Nephron (organoid): ENCODE data around the gene ACTL7B.
"Not testable (repeated sequence)": the region's sequence is repeated elsewhere in the genome, so short reads cannot be mapped to it uniquely, and the experiment has no call there.

Experiments used
- H3K27ac Mint-ChIP-seq, 3 experiments: 2 replicates each; pipeline ENCODE4 v1.8.0; 2020; ENCODE audit warnings: mixed read lengths in 3 of 3, mild to moderate bottlenecking in 2 of 3, moderate library complexity in 1 of 3
- H3K27me3 Mint-ChIP-seq: 2 replicates; pipeline ENCODE4 v1.8.0; 2021; ENCODE audit warnings: low read depth, mild to moderate bottlenecking, moderate library complexity, mixed read lengths
- H3K36me3 Mint-ChIP-seq: 2 replicates; pipeline ENCODE4 v1.8.0; 2020; ENCODE audit warnings: low read depth, mixed read lengths
- H3K4me1 Mint-ChIP-seq: 2 replicates; pipeline ENCODE4 v1.8.0; 2020; ENCODE audit warnings: mixed read lengths
- H3K4me3 Mint-ChIP-seq, 3 experiments: 2 replicates each; pipeline ENCODE4 v1.8.0; 2020; ENCODE audit warnings: mild to moderate bottlenecking in 3 of 3, mixed read lengths in 3 of 3, moderate library complexity in 2 of 3
- H3K9me3 Mint-ChIP-seq: 2 replicates; pipeline ENCODE4 v1.8.0; 2020; ENCODE audit warnings: mixed read lengths
- TF ChIP-seq, protein P1 (sequence below), 3 experiments: fragments of 200-600 bp; sonication (generic); IDR thresholded peaks; one replicate each; pipeline ENCODE4 v1.5.0; 2021; ENCODE audit warnings: antibody characterized with exemption in 3 of 3; ENCODE audit not compliant: unreplicated experiment in 3 of 3

Gene ACTL7B

DNA sequence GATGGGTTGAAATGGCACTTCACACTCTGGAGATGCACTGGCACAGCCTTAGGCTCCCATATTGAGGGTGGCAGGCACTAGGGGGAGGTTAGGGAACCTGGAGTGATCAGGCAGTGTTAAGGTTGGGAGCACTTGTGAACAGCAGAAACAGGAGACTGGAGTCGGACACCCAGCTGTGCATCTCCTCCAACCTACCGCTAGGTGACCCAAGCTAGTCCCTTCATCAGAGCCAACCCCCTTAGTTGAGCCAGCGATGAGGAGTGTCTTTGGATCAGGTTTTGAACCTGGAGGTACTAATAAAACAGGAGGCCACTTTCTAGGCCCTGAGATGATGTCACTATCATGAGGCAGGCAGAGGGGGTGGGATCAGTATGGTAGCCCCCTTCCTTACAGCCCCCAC, 1.7 kb downstream of the ACTL7B start:
- Mint-ChIP-seq H3K36me3 (no peaks in the 10 kb centered on the region), H3K27ac (no peak overlapping the region), H3K4me3 (no peak overlapping the region), H3K27me3 (peaks cover 6% of the 10 kb centered on the region), H3K9me3 (no peaks in the 10 kb centered on the region), H3K4me1 (no peaks in the 10 kb centered on the region)
- TF ChIP-seq, protein P1, sequence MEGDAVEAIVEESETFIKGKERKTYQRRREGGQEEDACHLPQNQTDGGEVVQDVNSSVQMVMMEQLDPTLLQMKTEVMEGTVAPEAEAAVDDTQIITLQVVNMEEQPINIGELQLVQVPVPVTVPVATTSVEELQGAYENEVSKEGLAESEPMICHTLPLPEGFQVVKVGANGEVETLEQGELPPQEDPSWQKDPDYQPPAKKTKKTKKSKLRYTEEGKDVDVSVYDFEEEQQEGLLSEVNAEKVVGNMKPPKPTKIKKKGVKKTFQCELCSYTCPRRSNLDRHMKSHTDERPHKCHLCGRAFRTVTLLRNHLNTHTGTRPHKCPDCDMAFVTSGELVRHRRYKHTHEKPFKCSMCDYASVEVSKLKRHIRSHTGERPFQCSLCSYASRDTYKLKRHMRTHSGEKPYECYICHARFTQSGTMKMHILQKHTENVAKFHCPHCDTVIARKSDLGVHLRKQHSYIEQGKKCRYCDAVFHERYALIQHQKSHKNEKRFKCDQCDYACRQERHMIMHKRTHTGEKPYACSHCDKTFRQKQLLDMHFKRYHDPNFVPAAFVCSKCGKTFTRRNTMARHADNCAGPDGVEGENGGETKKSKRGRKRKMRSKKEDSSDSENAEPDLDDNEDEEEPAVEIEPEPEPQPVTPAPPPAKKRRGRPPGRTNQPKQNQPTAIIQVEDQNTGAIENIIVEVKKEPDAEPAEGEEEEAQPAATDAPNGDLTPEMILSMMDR (IDR thresholded peaks at IDR 0.05; ENCODE audit: unreplicated experiment in 3 of 3) = no peak

- TF ChIP-seq, protein P1 (IDR thresholded peaks at IDR 0.05; ENCODE audit: unreplicated experiment in 3 of 3) = no peak
- H3K4me3 Mint-ChIP-seq = no peak overlapping the region
- no peaks in the 10 kb centered on the region for H3K36me3 Mint-ChIP-seq
- no peak overlapping the region for H3K27ac Mint-ChIP-seq
- no peaks in the 10 kb centered on the region for H3K4me1 Mint-ChIP-seq
- no peaks in the 10 kb centered on the region for H3K9me3 Mint-ChIP-seq
- peaks cover 1% of the 10 kb centered on the region for H3K27me3 Mint-ChIP-seq
These were observed 3.7 kb downstream of the ACTL7B start for GRCh38 chr9:108852079-108852478.

- Mint-ChIP-seq H3K4me1 (no peaks in the 10 kb centered on the region), H3K27me3 (peaks cover 4% of the 10 kb centered on the region), H3K27ac (no peak overlapping the region), H3K4me3 (no peak overlapping the region), H3K9me3 (no peaks in the 10 kb centered on the region), H3K36me3 (no peaks in the 10 kb centered on the region)
- TF ChIP-seq, protein P1 (IDR thresholded peaks at IDR 0.05; ENCODE audit: unreplicated experiment in 3 of 3) = no peak
These were observed 4.6 kb downstream of the ACTL7B start for GRCh38 chr9:108851138-108851537.

DNA sequence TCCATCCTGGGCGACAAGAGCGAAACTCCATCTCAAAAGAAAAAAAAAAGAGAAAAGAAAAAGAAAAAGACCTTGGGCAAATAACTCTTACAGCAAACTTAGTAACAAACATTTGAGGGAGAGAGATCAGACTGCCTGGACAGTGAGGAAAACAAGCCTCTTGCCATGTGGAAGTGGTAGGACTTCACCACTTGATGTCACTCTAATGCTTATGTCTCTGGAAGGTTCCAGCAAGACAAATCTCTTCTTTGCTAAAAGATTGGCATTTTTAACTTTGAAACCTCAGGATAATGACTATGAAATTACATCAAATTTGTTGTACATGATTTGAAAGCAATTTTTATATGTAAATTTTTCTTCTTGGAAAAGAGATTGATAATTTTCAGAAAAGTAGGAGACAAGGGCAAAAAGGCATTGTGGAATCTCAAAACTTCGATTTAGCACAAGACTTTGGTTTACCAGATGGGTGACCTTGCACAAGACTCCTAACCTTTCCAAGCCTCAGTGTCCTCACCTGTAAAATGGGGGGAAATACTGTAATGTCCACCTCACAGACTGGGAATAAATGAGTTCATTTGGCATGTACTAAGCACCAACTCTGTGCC, 5.4 kb downstream of the ACTL7B start:
- Mint-ChIP-seq H3K36me3 (no peaks in the 10 kb centered on the region), H3K4me1 (peaks cover 6% of the 10 kb centered on the region), H3K4me3 (no peak overlapping the region), H3K27me3 (peaks cover 4% of the 10 kb centered on the region), H3K9me3 (no peaks in the 10 kb centered on the region), H3K27ac (no peak overlapping the region)
- TF ChIP-seq, protein P1 (IDR thresholded peaks at IDR 0.05; ENCODE audit: unreplicated experiment in 3 of 3) = peak in 1 of 3 experiments; percentile 17

GRCh38 chr9:108848296-108848695, 7.5 kb downstream of the ACTL7B start:
- H3K27ac Mint-ChIP-seq, H3K4me3 Mint-ChIP-seq, H3K9me3 Mint-ChIP-seq, H3K27me3 Mint-ChIP-seq, H3K36me3 Mint-ChIP-seq: not testable (repeated sequence)
- H3K4me1 Mint-ChIP-seq = peaks cover 19% of the 10 kb centered on the region

DNA sequence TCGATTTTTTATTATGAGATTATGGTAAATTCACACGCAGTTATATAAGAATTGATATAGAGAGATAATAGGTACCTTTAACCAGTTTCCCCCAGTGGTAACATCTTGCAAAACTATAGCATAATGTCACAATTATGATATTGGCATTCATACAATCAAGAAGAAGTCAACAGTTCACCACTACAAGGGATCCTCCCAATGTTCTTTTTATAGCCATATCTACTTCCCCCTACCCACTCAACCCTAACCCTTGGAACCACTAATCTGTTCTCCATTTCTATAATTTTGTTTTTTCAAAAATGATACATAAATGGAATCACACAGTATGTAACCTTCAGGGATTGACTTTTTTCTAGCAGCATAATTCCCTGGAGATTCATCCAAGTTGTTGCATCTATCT, 9.8 kb downstream of the ACTL7B start:
- H3K36me3 Mint-ChIP-seq = no peaks in the 10 kb centered on the region
- peaks cover 22% of the 10 kb centered on the region for H3K4me1 Mint-ChIP-seq
- no peaks in the 10 kb centered on the region for H3K9me3 Mint-ChIP-seq
- H3K27me3 Mint-ChIP-seq = peaks cover 4% of the 10 kb centered on the region
- no peak overlapping the region for H3K4me3 Mint-ChIP-seq
- TF ChIP-seq, protein P1 (IDR thresholded peaks at IDR 0.05; ENCODE audit: unreplicated experiment in 3 of 3) = no peak
- H3K27ac Mint-ChIP-seq = no peak overlapping the region
